Body of pancreas (tissue), 4 donors: ENCODE data around the gene TEX54. TPM values are rescaled to one million over a fixed set of nuclear protein-coding genes. Genes with fewer than 3 reads are reported as not detected.

Experiments used
- ATAC-seq: fragments of 150-250 bp; one replicate; pipeline ENCODE4 v1.9.1; 2016
- DNase-seq, 4 donors: peaks; one replicate each; pipeline ENCODE4 v3.0.0-alpha.2; 2019
- H3K27ac ChIP-seq, 4 donors: fragments of 200-600 bp; sonication (generic); 1 replicate in 3 of 4; 2 replicates in 1 of 4; pipeline versions ENCODE4 v1.5.1 to v1.6.1; 2016 to 2019; ENCODE audit warnings: mild to moderate bottlenecking in 1 of 4, mixed read lengths in 1 of 4, moderate library complexity in 1 of 4
- H3K27me3 ChIP-seq, 2 donors: fragments of 200-600 bp; sonication (generic); one replicate each; pipeline ENCODE4 v1.6.0; 2016; ENCODE audit warnings: mild to moderate bottlenecking in 1 of 2
- H3K36me3 ChIP-seq, 2 donors: fragments of 200-600 bp; sonication (generic); replicated peaks in 1 of 2; 2 replicates each; pipeline ENCODE4 v1.5.1; 2016; ENCODE audit warnings: low read depth in 2 of 2; ENCODE audit not compliant: insufficient read depth in 1 of 2
- H3K4me1 ChIP-seq: fragments of 200-600 bp; sonication (generic); one replicate; pipeline ENCODE4 v1.6.0; 2016
- H3K4me3 ChIP-seq, 2 donors: fragments of 200-600 bp; sonication (generic); 1 replicate in 1 of 2; 2 replicates in 1 of 2; pipeline ENCODE4 v1.5.1; 2016 to 2019
- H3K9me3 ChIP-seq, 3 donors: fragments of 200-600 bp; sonication (generic); 1 replicate in 2 of 3; 2 replicates in 1 of 3; pipeline ENCODE4 v1.5.1; 2016
- POLR2A ChIP-seq, 3 donors: fragments of 450-650 bp; IDR thresholded peaks; one replicate each; pipeline ENCODE4 v1.6.1; 2016; ENCODE audit warnings: antibody characterized with exemption in 3 of 3, mild to moderate bottlenecking in 2 of 3
- WGBS, 2 donors: methylation state at CpG; one replicate each; pipeline ENCODE4 v1.1.5; 2017; 5-methylcytosine and 5-hydroxymethylcytosine counted together
- intact Hi-C: fragments of 100-400 bp; cut with DNase I; formaldehyde crosslinking; loops from one replicate; pipeline ENCODE4 v1.15.1; 2023
- total RNA-seq, 2 donors: library from RNA; depleted of rRNA; stranded (reverse); fragments of >200 nt; gene quantifications; one replicate each; pipeline ENCODE4 v1.1.0, GENCODE V29; 2016
- TF ChIP-seq, protein P1 (sequence below), 7 experiments: fragments of 450-650 bp in 4 of 7; fragments of 200-600 bp in 3 of 7; sonication (generic) in 3 of 7; IDR thresholded peaks; one replicate each; pipeline ENCODE4 v1.5.1; 2016 to 2019; ENCODE audit warnings: antibody characterized with exemption in 7 of 7

Gene TEX54
- total RNA-seq, 2 donors from 2014 or later, result not detected

- no peak overlapping the region for H3K27ac ChIP-seq
- WGBS, 2 donors, result 88 to 91% methylated on average over 8 to 10 of the region's 10 CpGs
Measured at GRCh38 chr11:62799486-62799885, 33.2 kb downstream of the TEX54 start.

GRCh38 chr11:62796281-62796680 is 36.4 kb downstream of the TEX54 start:
- TF ChIP-seq POLR2A (IDR thresholded peaks at IDR 0.05), result no peak
- TF ChIP-seq, protein P1, sequence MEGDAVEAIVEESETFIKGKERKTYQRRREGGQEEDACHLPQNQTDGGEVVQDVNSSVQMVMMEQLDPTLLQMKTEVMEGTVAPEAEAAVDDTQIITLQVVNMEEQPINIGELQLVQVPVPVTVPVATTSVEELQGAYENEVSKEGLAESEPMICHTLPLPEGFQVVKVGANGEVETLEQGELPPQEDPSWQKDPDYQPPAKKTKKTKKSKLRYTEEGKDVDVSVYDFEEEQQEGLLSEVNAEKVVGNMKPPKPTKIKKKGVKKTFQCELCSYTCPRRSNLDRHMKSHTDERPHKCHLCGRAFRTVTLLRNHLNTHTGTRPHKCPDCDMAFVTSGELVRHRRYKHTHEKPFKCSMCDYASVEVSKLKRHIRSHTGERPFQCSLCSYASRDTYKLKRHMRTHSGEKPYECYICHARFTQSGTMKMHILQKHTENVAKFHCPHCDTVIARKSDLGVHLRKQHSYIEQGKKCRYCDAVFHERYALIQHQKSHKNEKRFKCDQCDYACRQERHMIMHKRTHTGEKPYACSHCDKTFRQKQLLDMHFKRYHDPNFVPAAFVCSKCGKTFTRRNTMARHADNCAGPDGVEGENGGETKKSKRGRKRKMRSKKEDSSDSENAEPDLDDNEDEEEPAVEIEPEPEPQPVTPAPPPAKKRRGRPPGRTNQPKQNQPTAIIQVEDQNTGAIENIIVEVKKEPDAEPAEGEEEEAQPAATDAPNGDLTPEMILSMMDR (IDR thresholded peaks at IDR 0.05), result no peak
- no peaks in the 10 kb centered on the region for H3K27me3 ChIP-seq
- 82 to 92% methylated on average over 7 of the region's 7 CpGs for WGBS, 2 donors
- intact Hi-C loops, result no loop called here
- ATAC-seq (no peak), DNase-seq (no peak)
- no peak overlapping the region for H3K4me3 ChIP-seq
- no peak overlapping the region for H3K27ac ChIP-seq
- peaks cover 11 to 50% of the 10 kb centered on the region in 2 donors for H3K36me3 ChIP-seq
- H3K9me3 ChIP-seq, result no peaks in the 10 kb centered on the region
- peaks cover 8% of the 10 kb centered on the region for H3K4me1 ChIP-seq

More at GRCh38 chr11:62799486-62799885, 33.2 kb downstream of the TEX54 start:
- DNase-seq (no peak), ATAC-seq (no peak)
- Histone ChIP-seq H3K4me1 (peaks cover 12% of the 10 kb centered on the region), H3K36me3 (peaks cover 6 to 50% of the 10 kb centered on the region in 2 donors), H3K27me3 (no peaks in the 10 kb centered on the region), H3K9me3 (no peaks in the 10 kb centered on the region), H3K4me3 (no peak overlapping the region)
- TF ChIP-seq, protein P1 (IDR thresholded peaks at IDR 0.05), result no peak
- no peak for TF ChIP-seq POLR2A (IDR thresholded peaks at IDR 0.05)
- intact Hi-C loops, result no loop called here

- WGBS, 2 donors, result 86 to 89% methylated on average over 8 of the region's 8 CpGs
- no peak for DNase-seq
- H3K27ac ChIP-seq, result no peak overlapping the region
- no peak for ATAC-seq
- intact Hi-C loops, result no loop called here
- H3K9me3 ChIP-seq, result no peaks in the 10 kb centered on the region
- H3K36me3 ChIP-seq, result peaks cover 6 to 34% of the 10 kb centered on the region in 2 donors
- H3K27me3 ChIP-seq, result no peaks in the 10 kb centered on the region
- TF ChIP-seq, protein P1 (IDR thresholded peaks at IDR 0.05), result no peak
- TF ChIP-seq POLR2A (IDR thresholded peaks at IDR 0.05), result no peak
- no peak overlapping the region for H3K4me3 ChIP-seq
- peaks cover 25% of the 10 kb centered on the region for H3K4me1 ChIP-seq
Measured at GRCh38 chr11:62794201-62794775, 38.4 kb downstream of the TEX54 start.

DNA sequence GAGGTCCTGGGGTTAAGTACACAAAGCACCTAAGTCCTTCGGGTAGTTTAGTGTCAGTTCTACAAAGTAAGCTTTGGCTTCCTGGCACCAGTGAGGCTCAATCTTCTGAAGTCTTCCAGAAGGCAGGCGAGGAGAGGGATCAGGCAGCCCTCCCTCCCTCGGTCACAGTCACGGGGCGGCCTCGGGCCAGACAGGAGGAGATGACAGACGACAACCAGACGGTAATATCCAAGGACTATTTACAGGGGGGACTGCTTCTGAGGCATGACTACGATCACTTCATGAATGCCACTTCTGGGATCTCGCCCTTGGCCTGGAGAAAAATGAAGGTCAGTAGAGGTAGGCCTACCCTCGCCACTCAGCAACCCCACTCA is 40.5 kb downstream of the TEX54 start:
- intact Hi-C loops, result no loop called here
- Histone ChIP-seq H3K9me3 (no peaks in the 10 kb centered on the region), H3K4me3 (no peak overlapping the region), H3K27ac (peak overlapping the region; percentile 48 to 86 (median 72)), H3K27me3 (no peaks in the 10 kb centered on the region), H3K36me3 (peaks cover 6 to 26% of the 10 kb centered on the region in 2 donors), H3K4me1 (peaks cover 41% of the 10 kb centered on the region)
- WGBS, 2 donors, result 21 to 22% methylated on average over 10 to 11 of the region's 11 CpGs
- ATAC-seq (no peak), DNase-seq (peak in 1 of 4 donors; percentile 24)
- TF ChIP-seq POLR2A (IDR thresholded peaks at IDR 0.05), result no peak
- TF ChIP-seq, protein P1 (IDR thresholded peaks at IDR 0.05), result no peak
